Measurements from ENCODE around the gene ARHGEF16.

ARHGEF16 gene

GRCh38 chr1:3457910-3458883, 3.7 kb downstream of the ARHGEF16 start:
- Histone ChIP-seq H3K27ac (ENCODE audit: low read length) (no peak overlapping the region), H3K9me3 (ENCODE audit: control insufficient read depth in 2 of 2, low read length in 2 of 2) (no peaks in the 10 kb centered on the region), H3K4me3 (ENCODE audit: low read length in 2 of 2) (no peak overlapping the region), H3K9ac (ENCODE audit: low read length in 2 of 2) (no peak overlapping the region), H3K36me3 (ENCODE audit: control insufficient read depth in 2 of 2, insufficient read depth in 2 of 2, low read length in 2 of 2) (no peaks in the 10 kb centered on the region), H3K4me1 (ENCODE audit: control insufficient read depth, insufficient read depth, low read length) (peaks cover 24% of the 10 kb centered on the region), H3K27me3 (ENCODE audit: control insufficient read depth in 1 of 2, insufficient read depth in 2 of 2, low read length in 2 of 2) (peaks cover 23 to 33% of the 10 kb centered on the region in 2 donors)

GRCh38 chr1:3459051-3459908, 4.8 kb downstream of the ARHGEF16 start:
- H3K9ac ChIP-seq (ENCODE audit: low read length in 2 of 2) = no peak overlapping the region
- no peaks in the 10 kb centered on the region for H3K9me3 ChIP-seq (ENCODE audit: control insufficient read depth in 2 of 2, low read length in 2 of 2)
- peaks cover 13% of the 10 kb centered on the region for H3K4me1 ChIP-seq (ENCODE audit: control insufficient read depth, insufficient read depth, low read length)
- no peak overlapping the region for H3K27ac ChIP-seq (ENCODE audit: low read length)
- H3K36me3 ChIP-seq (ENCODE audit: control insufficient read depth in 2 of 2, insufficient read depth in 2 of 2, low read length in 2 of 2) = no peaks in the 10 kb centered on the region
- H3K27me3 ChIP-seq (ENCODE audit: control insufficient read depth in 1 of 2, insufficient read depth in 2 of 2, low read length in 2 of 2) = peaks cover 14 to 22% of the 10 kb centered on the region in 2 donors
- no peak overlapping the region for H3K4me3 ChIP-seq (ENCODE audit: low read length in 2 of 2)

- no peaks in the 10 kb centered on the region for H3K9me3 ChIP-seq (ENCODE audit: control insufficient read depth in 2 of 2, low read length in 2 of 2)
- no peaks in the 10 kb centered on the region for H3K36me3 ChIP-seq (ENCODE audit: control insufficient read depth in 2 of 2, insufficient read depth in 2 of 2, low read length in 2 of 2)
- H3K4me3 ChIP-seq (ENCODE audit: low read length in 2 of 2) = no peak overlapping the region
- H3K27ac ChIP-seq (ENCODE audit: low read length) = no peak overlapping the region
- H3K9ac ChIP-seq (ENCODE audit: low read length in 2 of 2) = no peak overlapping the region
- peaks cover 14 to 16% of the 10 kb centered on the region in 2 donors for H3K27me3 ChIP-seq (ENCODE audit: control insufficient read depth in 1 of 2, insufficient read depth in 2 of 2, low read length in 2 of 2)
- peaks cover 13% of the 10 kb centered on the region for H3K4me1 ChIP-seq (ENCODE audit: control insufficient read depth, insufficient read depth, low read length)
Measured at GRCh38 chr1:3459940-3460671, 5.6 kb downstream of the ARHGEF16 start.

- no peak overlapping the region for H3K27ac ChIP-seq (ENCODE audit: low read length)
- H3K9me3 ChIP-seq (ENCODE audit: control insufficient read depth in 2 of 2, low read length in 2 of 2) = no peaks in the 10 kb centered on the region
- no peaks in the 10 kb centered on the region for H3K36me3 ChIP-seq (ENCODE audit: control insufficient read depth in 2 of 2, insufficient read depth in 2 of 2, low read length in 2 of 2)
- H3K9ac ChIP-seq (ENCODE audit: low read length in 2 of 2) = no peak overlapping the region
- H3K4me1 ChIP-seq (ENCODE audit: control insufficient read depth, insufficient read depth, low read length) = peaks cover 13% of the 10 kb centered on the region
- peaks cover 9 to 10% of the 10 kb centered on the region in 2 donors for H3K27me3 ChIP-seq (ENCODE audit: control insufficient read depth in 1 of 2, insufficient read depth in 2 of 2, low read length in 2 of 2)
- no peak overlapping the region for H3K4me3 ChIP-seq (ENCODE audit: low read length in 2 of 2)
Measured at GRCh38 chr1:3460672-3461131, 6.2 kb downstream of the ARHGEF16 start.

GRCh38 chr1:3461238-3461933, 6.9 kb downstream of the ARHGEF16 start:
- Histone ChIP-seq H3K4me1 (ENCODE audit: control insufficient read depth, insufficient read depth, low read length) (peaks cover 13% of the 10 kb centered on the region), H3K27me3 (ENCODE audit: control insufficient read depth in 1 of 2, insufficient read depth in 2 of 2, low read length in 2 of 2) (peaks cover 5 to 6% of the 10 kb centered on the region in 2 donors), H3K9me3 (ENCODE audit: control insufficient read depth in 2 of 2, low read length in 2 of 2) (no peaks in the 10 kb centered on the region), H3K27ac (ENCODE audit: low read length) (no peak overlapping the region), H3K36me3 (ENCODE audit: control insufficient read depth in 2 of 2, insufficient read depth in 2 of 2, low read length in 2 of 2) (no peaks in the 10 kb centered on the region), H3K9ac (ENCODE audit: low read length in 2 of 2) (no peak overlapping the region), H3K4me3 (ENCODE audit: low read length in 2 of 2) (no peak overlapping the region)

GRCh38 chr1:3461934-3462275, 7.4 kb downstream of the ARHGEF16 start:
- no peaks in the 10 kb centered on the region for H3K9me3 ChIP-seq (ENCODE audit: control insufficient read depth in 2 of 2, low read length in 2 of 2)
- no peak overlapping the region for H3K4me3 ChIP-seq (ENCODE audit: low read length in 2 of 2)
- no peak overlapping the region for H3K27ac ChIP-seq (ENCODE audit: low read length)
- peaks cover under 1 to 3% of the 10 kb centered on the region in 2 donors for H3K27me3 ChIP-seq (ENCODE audit: control insufficient read depth in 1 of 2, insufficient read depth in 2 of 2, low read length in 2 of 2)
- H3K36me3 ChIP-seq (ENCODE audit: control insufficient read depth in 2 of 2, insufficient read depth in 2 of 2, low read length in 2 of 2) = no peaks in the 10 kb centered on the region
- no peak overlapping the region for H3K9ac ChIP-seq (ENCODE audit: low read length in 2 of 2)
- H3K4me1 ChIP-seq (ENCODE audit: control insufficient read depth, insufficient read depth, low read length) = peaks cover 12% of the 10 kb centered on the region

GRCh38 chr1:3462356-3463012, 8.0 kb downstream of the ARHGEF16 start:
- no peaks in the 10 kb centered on the region for H3K36me3 ChIP-seq (ENCODE audit: control insufficient read depth in 2 of 2, insufficient read depth in 2 of 2, low read length in 2 of 2)
- H3K9ac ChIP-seq (ENCODE audit: low read length in 2 of 2) = no peak overlapping the region
- no peaks in the 10 kb centered on the region for H3K27me3 ChIP-seq (ENCODE audit: control insufficient read depth in 1 of 2, insufficient read depth in 2 of 2, low read length in 2 of 2)
- H3K4me3 ChIP-seq (ENCODE audit: low read length in 2 of 2) = no peak overlapping the region
- no peaks in the 10 kb centered on the region for H3K9me3 ChIP-seq (ENCODE audit: control insufficient read depth in 2 of 2, low read length in 2 of 2)
- H3K4me1 ChIP-seq (ENCODE audit: control insufficient read depth, insufficient read depth, low read length) = peaks cover 10% of the 10 kb centered on the region
- H3K27ac ChIP-seq (ENCODE audit: low read length) = no peak overlapping the region

- H3K36me3 ChIP-seq (ENCODE audit: control insufficient read depth in 2 of 2, insufficient read depth in 2 of 2, low read length in 2 of 2) = no peaks in the 10 kb centered on the region
- H3K4me3 ChIP-seq (ENCODE audit: low read length in 2 of 2) = no peak overlapping the region
- H3K4me1 ChIP-seq (ENCODE audit: control insufficient read depth, insufficient read depth, low read length) = peaks cover 6% of the 10 kb centered on the region
Measured at GRCh38 chr1:3463013-3463385, 8.5 kb downstream of the ARHGEF16 start.

GRCh38 chr1:3463408-3463863, 9.0 kb downstream of the ARHGEF16 start:
- Histone ChIP-seq H3K9me3 (ENCODE audit: control insufficient read depth in 2 of 2, low read length in 2 of 2) (no peaks in the 10 kb centered on the region), H3K4me1 (ENCODE audit: control insufficient read depth, insufficient read depth, low read length) (peaks cover 2% of the 10 kb centered on the region)

More at GRCh38 chr1:3463013-3463385, 8.5 kb downstream of the ARHGEF16 start:
- Histone ChIP-seq H3K27ac (ENCODE audit: low read length) (no peak overlapping the region), H3K27me3 (ENCODE audit: control insufficient read depth in 1 of 2, insufficient read depth in 2 of 2, low read length in 2 of 2) (no peaks in the 10 kb centered on the region), H3K9me3 (ENCODE audit: control insufficient read depth in 2 of 2, low read length in 2 of 2) (no peaks in the 10 kb centered on the region), H3K9ac (ENCODE audit: low read length in 2 of 2) (no peak overlapping the region)

More at GRCh38 chr1:3463408-3463863, 9.0 kb downstream of the ARHGEF16 start:
- H3K27me3 ChIP-seq (ENCODE audit: control insufficient read depth in 1 of 2, insufficient read depth in 2 of 2, low read length in 2 of 2) = no peaks in the 10 kb centered on the region
- no peak overlapping the region for H3K4me3 ChIP-seq (ENCODE audit: low read length in 2 of 2)
- no peaks in the 10 kb centered on the region for H3K36me3 ChIP-seq (ENCODE audit: control insufficient read depth in 2 of 2, insufficient read depth in 2 of 2, low read length in 2 of 2)
- no peak overlapping the region for H3K27ac ChIP-seq (ENCODE audit: low read length)
- H3K9ac ChIP-seq (ENCODE audit: low read length in 2 of 2) = no peak overlapping the region

Measured in stomach smooth muscle (tissue), 2 donors.